22Rv1 (cell line): ENCODE measurements around the gene VIPR1.

Experiments
- H3K27ac ChIP-seq: fragments of 450-650 bp; 2 replicates; pipeline ENCODE4 v1.5.1; 2017
- CTCF ChIP-seq: fragments of 450-650 bp; IDR thresholded peaks from 2 replicates; pipeline ENCODE4 v1.5.1; 2017; ENCODE audit warnings: mild to moderate bottlenecking
- ZFX ChIP-seq: fragments of 450-650 bp; IDR thresholded peaks from 2 replicates; pipeline ENCODE4 v1.6.1; 2017; ENCODE audit warnings: antibody characterized with exemption, borderline replicate concordance

The VIPR1 gene

GRCh38 chr3:42515391-42515916 lies 13.0 kb downstream of the VIPR1 start:
- TF ChIP-seq ZFX (no peak), CTCF (no peak)

GRCh38 chr3:42515976-42516375 lies 13.5 kb downstream of the VIPR1 start:
- TF ChIP-seq CTCF = no peak
- no peak for TF ChIP-seq ZFX
- H3K27ac ChIP-seq = no peak overlapping the region

More at GRCh38 chr3:42515391-42515916, 13.0 kb downstream of the VIPR1 start:
- no peak overlapping the region for H3K27ac ChIP-seq

- TF ChIP-seq CTCF (no peak), ZFX (no peak)
- H3K27ac ChIP-seq = peak overlapping the region; percentile 12; the same call in 1 of the 2 replicates
These were observed 14.0 kb downstream of the VIPR1 start for GRCh38 chr3:42516443-42516842.

- TF ChIP-seq ZFX (no peak), CTCF (no peak)
- H3K27ac ChIP-seq = 0 out of 2 replicates have a peak overlapping the region, but pooled peaks have one; percentile 12
These were observed 14.7 kb downstream of the VIPR1 start for GRCh38 chr3:42517117-42517516.

GRCh38 chr3:42518800-42519567 lies 16.5 kb downstream of the VIPR1 start:
- no peak overlapping the region for H3K27ac ChIP-seq
- TF ChIP-seq CTCF (peak; percentile 26), ZFX (no peak)

- TF ChIP-seq ZFX (no peak), CTCF (no peak)
These were observed 17.1 kb downstream of the VIPR1 start for GRCh38 chr3:42519568-42519962.

GRCh38 chr3:42520336-42520735 lies 17.9 kb downstream of the VIPR1 start:
- no peak overlapping the region for H3K27ac ChIP-seq
- TF ChIP-seq CTCF (no peak), ZFX (no peak)

More at GRCh38 chr3:42519568-42519962, 17.1 kb downstream of the VIPR1 start:
- no peak overlapping the region for H3K27ac ChIP-seq
